C4-2B (cell line): ENCODE data around the gene NCOA3.

Experiments
- CTCF ChIP-seq: fragments of 450-650 bp; conservative IDR thresholded peaks from 2 replicates; pipeline ENCODE4 v1.5.1; 2017; ENCODE audit warnings: mild to moderate bottlenecking
- ZFX ChIP-seq: fragments of 450-650 bp; IDR thresholded peaks from 2 replicates; pipeline ENCODE4 v1.6.1; 2017

- peak; percentile 73 for TF ChIP-seq CTCF
- TF ChIP-seq ZFX: no peak
Observed at GRCh38 chr20:47464380-47465101, 37.1 kb upstream of the NCOA3 start.
